HG03442 (cell line): Measurements from ENCODE around the gene UQCRHL.

Experiments
- ATAC-seq: cut with Tn5 transposase; IDR thresholded peaks from one replicate; pipeline ENCODE4 v1.9.1; 2021; ENCODE audit warnings: mild to moderate bottlenecking, moderate library complexity; ENCODE audit not compliant: unreplicated experiment

The UQCRHL gene

DNA sequence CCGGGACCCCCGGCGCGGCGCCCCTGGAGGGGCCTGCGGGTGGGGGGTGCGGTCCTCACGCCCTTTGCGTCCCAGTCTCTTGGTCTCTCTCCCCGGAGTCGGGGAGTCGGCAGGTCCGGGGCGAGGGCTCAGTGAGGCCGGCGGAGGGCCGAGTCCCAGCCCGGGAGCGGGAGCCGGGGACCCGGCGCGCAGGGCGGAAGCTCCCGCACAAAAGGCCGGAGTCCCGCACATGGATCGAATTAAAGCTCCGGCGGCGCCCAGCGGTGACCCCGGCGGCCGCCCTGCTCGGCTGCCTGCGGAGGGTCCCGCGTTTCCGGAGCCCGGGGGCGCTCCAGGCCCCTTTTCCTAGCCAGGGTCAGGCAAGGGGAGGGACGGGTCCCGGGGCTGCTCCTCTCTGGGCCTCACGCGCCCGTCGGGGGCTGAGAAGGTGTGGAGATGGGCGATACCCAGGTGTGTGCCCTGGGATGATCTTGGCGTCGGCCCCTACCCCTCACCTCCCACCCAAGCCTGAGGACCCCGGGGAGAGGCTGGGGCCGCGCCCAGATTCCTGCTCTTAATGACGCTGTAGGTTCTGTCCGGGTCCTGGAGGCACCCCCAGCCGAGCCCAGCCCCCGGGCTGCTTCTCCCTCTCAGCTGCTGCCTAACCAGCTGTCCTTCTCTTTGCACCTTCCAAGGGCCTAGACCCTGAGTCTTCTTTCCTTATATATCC, 48.3 kb downstream of the UQCRHL start:
- no peak for ATAC-seq

DNA sequence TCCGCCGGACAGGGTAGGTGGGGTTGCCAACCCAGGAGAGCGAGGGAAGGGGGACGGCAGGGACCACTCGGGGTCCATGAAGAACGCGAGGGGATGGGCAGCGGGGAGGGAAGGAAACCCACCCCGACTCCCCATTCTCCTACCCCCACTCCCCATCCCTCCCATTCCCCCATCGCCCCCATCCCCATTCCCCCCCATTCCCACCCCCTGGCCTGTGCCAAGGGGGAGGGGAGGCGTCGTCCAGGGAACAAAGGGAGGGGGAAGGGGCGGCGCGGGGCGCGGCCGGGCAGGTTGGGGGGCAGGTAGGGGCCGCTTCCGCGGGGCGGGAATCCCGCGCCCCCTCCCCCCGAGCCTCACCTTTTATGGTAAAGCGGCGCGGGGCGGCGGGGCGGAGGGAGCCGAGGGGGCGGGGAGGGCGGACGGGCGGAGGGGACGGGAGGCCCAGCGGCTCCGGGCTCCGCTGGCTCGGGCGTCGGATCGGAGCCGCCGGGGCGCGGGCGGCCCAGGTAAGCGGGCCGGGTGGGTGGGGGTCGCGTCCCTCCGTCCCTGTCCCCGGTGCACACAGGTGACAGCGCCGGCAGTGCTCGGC, 49.0 kb downstream of the UQCRHL start, which contains the start of gene FBLIM1:
FBLIM1 (plus strand) TSS at position 453 of the 589 bp plus-strand sequence. CDS start 6,189 bp downstream, outside the sequence.
- no peak for ATAC-seq

DNA sequence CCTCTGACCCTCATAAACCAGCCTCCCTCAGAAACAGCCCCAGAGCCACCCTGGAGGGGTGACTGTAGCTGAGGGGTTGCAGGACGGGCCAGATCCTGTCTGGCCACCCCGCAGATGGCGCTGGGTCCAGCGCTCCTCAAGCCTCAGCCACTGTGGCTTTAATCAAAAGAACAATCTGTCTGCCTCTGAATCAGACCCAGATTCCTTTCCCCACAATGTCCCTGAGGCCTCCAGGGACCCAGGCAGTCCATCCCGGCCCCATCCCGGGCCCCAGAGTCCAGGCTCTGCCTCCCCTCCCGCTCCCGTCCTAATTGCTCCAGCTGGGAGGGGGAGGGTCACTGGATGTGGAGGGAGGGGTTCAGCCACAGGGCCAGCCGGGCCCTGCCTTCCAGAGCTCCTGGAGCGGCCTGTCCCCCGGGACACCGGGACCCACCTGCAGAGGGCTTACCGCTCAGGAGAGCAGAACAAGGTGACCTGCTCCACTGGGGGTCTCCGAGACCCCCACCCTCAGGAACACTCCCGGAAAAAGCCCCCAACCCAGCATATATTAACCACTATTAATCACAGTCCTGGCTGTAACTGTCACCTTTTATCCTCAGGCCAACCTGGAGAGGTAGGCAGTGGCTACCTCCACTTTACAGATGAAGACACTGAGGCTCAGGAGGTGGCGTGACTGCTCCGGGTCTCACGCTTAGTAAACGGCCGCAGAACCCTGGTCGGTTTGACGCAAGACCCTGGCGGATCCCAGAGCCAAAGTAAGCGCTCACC, 49.7 kb downstream of the UQCRHL start:
- ATAC-seq = no peak
